AG08395 (cell line): ENCODE measurements around the gene F13A1.

ENCODE experiments used
- DNase-seq: peaks from one replicate; pipeline ENCODE4 v3.0.0; 2012; ENCODE audit warnings: mixed read lengths, low spot score

Gene F13A1

DNA sequence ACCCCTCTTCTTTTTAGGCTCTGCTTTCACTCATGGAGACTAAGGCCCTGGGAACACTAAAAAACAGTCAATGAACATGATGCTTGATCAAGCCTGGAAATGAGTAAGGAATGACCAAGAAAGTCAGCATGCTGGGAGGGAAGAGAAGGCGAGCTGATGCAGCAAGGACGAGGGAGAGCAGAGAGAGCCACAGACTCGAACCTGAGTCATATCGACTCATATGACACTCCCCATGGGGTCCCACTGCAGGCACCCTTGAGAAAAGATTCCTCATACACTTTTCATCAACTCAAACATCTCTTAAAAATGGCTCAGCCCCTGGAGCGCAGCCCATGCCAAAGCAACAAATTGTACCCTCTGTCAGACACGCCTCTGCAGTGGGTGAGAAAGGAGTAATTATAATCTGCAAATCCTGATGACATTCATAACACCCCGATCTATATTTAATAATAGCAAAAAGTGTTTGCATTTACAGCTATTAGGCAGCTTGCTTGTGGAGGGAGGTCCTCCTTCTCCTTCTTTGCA is 127.2 kb downstream of the F13A1 start:
- no peak for DNase-seq

DNA sequence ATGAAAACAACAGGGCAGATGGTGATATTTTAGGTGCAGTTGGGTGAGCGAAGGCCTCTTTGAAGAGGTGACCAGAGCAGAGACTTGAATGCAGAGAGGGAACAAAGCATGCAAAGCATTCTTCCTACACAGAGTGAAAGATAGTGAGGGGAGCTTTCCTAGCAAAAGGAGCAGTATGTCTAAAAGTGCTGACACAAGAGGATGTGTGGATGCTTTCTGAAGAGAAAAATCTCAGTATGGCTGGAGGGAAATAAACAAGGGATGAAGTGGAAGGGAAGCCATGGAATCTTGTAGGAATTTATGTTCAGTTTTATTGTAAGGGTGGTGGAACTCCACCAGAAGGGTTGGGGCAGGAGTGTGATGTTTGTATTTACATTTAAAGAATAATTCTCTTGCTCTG is 128.6 kb downstream of the F13A1 start:
- no peak for DNase-seq

- DNase-seq, result no peak
Measured at GRCh38 chr6:6191476-6191875, 129.0 kb downstream of the F13A1 start.

GRCh38 chr6:6180684-6181083 is 139.8 kb downstream of the F13A1 start:
- DNase-seq, result no peak

- DNase-seq, result no peak
Measured at GRCh38 chr6:6179858-6180623, 140.4 kb downstream of the F13A1 start.

DNA sequence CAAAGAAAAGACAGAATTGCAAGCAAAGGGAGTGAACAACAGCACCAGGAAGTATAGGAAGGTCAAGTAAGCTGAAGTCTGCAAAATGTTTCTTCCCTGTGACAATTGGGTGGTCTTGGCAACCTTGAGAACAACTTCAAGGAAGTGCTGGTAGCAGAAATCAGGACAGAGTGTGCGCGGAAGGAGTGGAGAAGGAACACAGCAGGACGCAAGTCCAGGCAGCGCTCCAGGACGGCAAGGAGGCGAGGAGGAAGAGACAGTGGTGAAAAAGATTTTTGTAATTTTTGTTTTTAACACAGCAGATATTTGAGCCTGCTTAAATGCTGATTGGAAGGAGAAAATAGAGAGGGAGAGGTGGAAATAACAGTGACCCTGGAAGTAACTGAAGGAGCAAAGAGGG is 141.7 kb downstream of the F13A1 start:
- DNase-seq, result no peak

DNA sequence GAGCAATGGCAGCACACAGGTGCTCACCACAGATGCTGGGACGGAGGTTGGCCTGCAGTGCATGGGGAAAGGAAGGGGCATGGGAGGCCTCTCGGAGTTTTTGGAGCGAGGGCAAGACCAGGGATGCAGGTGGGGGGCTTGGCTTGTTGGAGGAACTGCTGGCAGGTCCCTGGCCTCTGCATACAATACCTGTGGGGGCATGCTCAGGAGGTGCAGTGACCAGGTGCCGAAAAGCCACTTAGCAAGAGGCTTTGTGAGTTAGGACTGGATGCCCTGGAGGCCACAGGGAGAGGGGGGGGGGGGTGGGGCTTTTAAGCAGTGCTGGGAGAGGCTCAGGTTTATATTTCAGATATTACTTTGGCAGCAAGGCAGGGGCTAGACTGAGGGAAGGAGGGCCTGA is 142.7 kb downstream of the F13A1 start:
- no peak for DNase-seq

DNA sequence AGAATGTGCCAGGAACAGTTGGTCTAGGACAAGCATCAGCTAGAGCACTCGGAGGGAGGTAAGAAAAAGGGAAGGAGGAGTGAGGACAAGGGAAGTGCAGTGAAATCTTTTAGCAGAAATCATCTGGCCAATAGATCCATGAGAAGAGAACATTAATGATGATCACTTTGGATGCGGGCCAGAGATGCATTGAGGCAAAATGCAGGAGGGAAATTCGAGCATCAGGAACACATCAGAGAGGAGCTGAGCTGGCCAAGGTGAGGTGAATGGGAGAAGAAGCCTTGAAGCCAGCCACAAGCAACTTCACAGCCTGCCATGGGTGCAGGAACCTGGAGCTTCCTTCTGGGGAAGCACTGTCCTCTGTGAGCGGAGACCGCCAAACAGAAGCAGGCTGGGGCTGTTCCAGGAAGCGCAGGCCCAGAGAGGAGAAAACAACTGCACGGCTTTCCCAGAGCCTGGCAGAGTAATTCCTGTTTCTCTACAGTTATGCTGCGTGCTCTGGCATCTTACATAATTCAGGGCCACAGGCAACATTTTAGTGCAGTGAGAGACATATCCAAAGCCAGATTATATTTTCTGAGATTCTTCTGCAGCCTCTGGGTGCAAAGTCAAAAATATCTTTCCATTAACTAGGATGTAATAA is 143.8 kb downstream of the F13A1 start:
- no peak for DNase-seq

- DNase-seq, result no peak
Measured at GRCh38 chr6:6176127-6176526, 144.3 kb downstream of the F13A1 start.

DNA sequence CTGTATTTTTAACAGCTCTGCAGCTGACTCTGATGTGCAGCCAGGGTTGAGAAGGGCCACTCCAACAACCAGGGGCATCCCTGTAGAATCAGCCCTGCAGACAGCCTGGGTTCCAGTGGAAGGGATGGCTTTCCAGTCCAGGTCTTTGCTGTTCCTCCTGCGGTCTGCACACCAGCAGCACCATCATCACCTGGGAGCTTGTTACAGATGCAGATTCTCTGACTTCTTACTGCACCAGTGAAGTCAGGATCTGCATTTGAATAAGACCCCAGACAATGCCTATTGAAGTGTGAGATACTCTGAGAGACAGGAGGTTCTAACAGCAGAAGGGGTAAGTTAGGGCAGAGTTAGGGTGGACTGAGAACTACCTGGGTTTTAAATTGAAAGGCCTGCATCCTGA is 151.3 kb downstream of the F13A1 start:
- DNase-seq, result no peak

DNA sequence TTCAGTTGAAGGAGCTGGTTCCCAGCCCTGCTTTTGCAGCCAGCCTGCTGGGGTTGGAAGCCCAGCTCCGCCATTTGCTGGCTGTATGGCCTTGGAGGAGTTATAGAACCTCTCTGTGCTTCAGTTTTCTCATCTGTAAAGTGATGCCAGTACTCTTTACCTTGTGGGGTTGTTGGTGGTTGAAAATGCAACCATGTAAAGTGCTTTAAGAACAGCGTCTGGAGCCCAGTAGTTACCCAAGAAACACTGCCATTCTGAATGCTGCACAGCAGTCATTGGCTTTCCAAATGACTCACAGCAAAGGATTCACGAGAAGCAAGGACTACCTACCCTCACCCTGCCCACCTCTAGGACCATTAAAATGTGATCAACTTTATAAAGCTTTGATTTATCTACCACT is 154.4 kb downstream of the F13A1 start:
- DNase-seq, result no peak

GRCh38 chr6:6164367-6164766 is 156.1 kb downstream of the F13A1 start:
- DNase-seq, result no peak

DNA sequence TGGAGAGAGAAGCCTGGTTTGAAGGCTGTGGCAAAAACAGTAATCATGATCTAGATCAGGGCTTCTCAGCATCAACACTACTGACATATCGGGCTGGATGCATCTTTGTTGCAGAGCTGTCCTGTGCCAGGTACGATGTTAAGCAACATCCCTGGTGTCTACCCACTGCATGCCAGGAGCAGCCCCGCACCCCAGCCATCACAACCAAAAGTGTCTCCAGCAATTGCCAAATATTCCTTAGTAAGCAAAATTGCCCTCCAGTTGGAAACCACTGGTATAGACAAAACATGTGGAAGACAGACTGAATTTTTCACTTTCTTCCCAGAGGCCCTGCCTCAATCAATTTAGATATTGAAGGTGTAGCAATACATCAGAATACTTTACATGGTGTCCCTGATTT is 166.1 kb downstream of the F13A1 start:
- DNase-seq, result no peak

GRCh38 chr6:6152060-6152459 is 168.4 kb downstream of the F13A1 start:
- DNase-seq, result no peak

DNA sequence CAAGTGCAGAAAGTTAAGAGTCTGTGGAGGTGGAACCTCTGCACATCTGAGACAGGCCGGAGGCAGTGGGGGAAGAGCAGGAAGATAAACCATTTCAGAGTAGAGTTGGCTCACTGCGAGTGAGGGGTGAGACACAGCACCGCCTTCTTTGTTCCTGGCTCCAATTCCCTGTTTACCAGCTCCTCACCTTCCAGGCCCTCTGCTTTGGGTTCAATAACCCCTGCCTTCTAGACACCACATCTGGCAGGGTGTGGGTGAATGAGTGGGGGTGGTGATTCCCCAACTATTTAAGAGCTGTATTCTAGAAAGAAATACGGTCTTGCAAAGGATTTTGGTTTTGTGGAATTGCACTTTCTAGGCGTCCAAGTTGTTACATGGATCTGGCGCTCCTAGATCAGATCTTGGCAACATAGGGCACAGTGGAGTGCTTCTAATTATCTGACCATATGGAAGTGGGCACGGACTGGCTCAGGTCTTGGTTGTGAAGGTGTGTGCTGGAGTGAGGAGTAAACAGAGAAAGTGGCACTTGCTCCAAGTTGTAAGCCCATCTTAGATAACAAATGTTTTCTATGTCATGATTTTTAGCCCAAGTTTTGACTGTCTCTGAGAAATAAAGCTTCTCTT is 172.2 kb downstream of the F13A1 start:
- DNase-seq, result no peak

- peak; percentile 18 for DNase-seq
Measured at GRCh38 chr6:6131492-6132109, 188.9 kb downstream of the F13A1 start.

- DNase-seq, result no peak
Measured at GRCh38 chr6:6125495-6125894, 195.0 kb downstream of the F13A1 start.

DNA sequence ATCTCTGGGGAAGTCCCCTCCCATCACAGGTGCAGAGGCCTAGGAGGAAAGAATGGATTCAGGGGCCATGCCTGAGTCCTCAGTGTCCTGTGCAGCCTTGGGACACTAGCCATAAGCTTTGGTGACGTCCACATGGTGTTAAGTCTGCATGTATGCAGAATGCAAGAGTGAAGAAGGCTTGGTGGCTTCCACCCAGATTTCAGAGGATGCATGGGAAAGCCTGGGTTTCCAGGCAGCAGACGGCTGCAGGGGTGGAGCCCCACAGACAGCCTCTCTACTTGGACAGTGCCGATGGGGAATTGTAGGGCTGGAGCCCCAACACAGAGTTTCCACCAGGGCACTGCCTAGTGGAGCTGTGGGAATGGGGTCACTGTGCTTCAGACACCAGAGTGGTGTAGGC is 196.7 kb downstream of the F13A1 start:
- DNase-seq, result no peak

DNA sequence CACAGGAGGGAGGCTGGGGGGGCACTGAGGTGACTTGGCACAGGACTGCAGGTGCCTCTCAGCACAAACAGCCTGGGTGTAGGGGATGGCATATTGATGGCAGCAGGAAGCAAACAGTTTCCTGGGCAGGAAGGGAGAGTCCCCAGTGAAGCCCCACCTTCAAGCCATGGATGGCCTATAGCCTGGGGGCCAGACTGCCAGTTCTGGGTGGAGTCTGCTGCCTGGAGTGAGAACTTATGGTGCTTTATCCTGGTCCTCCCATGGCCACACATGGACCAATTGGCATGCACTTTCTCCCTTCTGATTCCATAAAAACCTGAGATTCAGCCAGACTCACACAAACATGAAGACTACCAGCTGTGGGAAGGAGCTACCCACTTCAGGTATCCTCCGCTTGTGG is 198.5 kb downstream of the F13A1 start:
- no peak for DNase-seq

GRCh38 chr6:6105472-6106036 is 214.9 kb downstream of the F13A1 start:
- DNase-seq, result no peak
